ENCODE results near the gene EIF2B4.
"Not testable (repeated sequence)": the region's sequence is repeated elsewhere in the genome, so short reads cannot be mapped to it uniquely, and the experiment has no call there.

Gene EIF2B4

GRCh38 chr2:27336173-27336572, 34.0 kb downstream of the EIF2B4 start:
- DNase-seq (ENCODE audit: insufficient read length, low spot score) (no peak), FAIRE-seq (no peak)
- TF ChIP-seq POLR2A (IDR thresholded peaks at IDR 0.05; ENCODE audit: low read depth, low read length) = no peak

- no peak for TF ChIP-seq POLR2A (IDR thresholded peaks at IDR 0.05; ENCODE audit: low read depth, low read length)
- no peak for FAIRE-seq
- DNase-seq (ENCODE audit: insufficient read length, low spot score) = no peak
Observed at GRCh38 chr2:27335311-27335710, 34.8 kb downstream of the EIF2B4 start.

DNA sequence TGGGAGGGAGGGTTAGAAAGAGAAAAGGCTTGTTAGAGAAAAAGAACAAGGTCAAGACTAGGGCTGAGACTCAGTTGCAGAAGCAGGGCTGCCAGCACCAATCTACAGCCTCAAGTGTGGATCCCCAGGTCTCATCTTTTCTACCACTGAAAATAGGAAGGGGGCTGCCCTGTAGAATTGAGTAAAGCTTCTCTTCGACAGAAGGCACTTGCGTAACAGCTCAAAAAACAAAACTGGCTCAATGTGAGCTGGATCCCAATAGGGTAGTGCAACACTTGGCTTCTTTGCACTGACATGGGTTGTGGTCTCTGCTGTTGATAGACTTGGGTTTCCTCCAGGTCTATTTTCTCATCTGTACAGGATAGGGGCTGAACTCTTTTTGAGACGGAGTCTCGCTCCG, 45.4 kb downstream of the EIF2B4 start:
- FAIRE-seq (no peak), DNase-seq (ENCODE audit: insufficient read length, low spot score) (no peak)
- no peak for TF ChIP-seq POLR2A (IDR thresholded peaks at IDR 0.05; ENCODE audit: low read depth, low read length)

DNA sequence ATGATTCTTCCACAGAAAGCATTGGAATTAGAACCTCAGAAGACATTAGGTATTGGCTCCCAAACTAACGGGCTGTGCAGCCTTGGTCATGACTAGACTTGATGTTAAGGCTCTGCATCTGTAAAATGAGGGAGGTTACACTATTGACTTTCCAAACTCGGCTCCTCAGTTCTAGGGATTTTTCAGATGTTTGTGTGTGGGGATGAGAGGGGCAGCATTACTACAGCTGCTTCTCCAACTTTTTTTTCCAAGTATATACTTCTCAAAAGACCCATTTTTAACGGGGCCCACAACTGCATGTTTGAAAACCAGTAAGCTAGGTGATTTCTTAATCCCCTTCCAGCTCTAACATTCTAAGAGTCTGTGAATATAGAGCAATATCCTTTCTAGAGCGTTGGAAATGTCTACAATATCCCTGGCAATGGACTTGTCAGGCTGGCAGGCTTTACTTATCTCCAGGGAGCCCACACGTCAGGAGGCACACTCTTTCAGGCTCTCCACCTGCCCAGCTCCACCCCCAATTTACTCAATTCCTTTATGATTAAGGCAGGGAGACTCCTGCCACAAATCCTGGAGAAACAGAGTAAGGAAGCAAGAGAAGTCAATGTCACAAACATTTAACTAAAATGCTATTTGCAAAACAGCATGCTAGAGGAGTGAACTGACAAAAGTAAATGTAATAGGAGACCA, 46.4 kb downstream of the EIF2B4 start:
- FAIRE-seq = no peak
- no peak for TF ChIP-seq POLR2A (IDR thresholded peaks at IDR 0.05; ENCODE audit: low read depth, low read length)
- no peak for DNase-seq (ENCODE audit: insufficient read length, low spot score)

GRCh38 chr2:27322766-27323595, 47.2 kb downstream of the EIF2B4 start, which contains the start of gene MPV17:
TSS of gene MPV17 (minus strand) at chr2:27323097. CDS start at chr2:27322517, 580 bp downstream.
- DNase-seq (ENCODE audit: insufficient read length, low spot score) (peak; percentile 92), FAIRE-seq (no peak)
- peak; percentile 78 for TF ChIP-seq POLR2A (IDR thresholded peaks at IDR 0.05; ENCODE audit: low read depth, low read length)

- DNase-seq (ENCODE audit: insufficient read length, low spot score) (no peak), FAIRE-seq (no peak)
- no peak for TF ChIP-seq POLR2A (IDR thresholded peaks at IDR 0.05; ENCODE audit: low read depth, low read length)
Observed at GRCh38 chr2:27322301-27322765, 47.8 kb downstream of the EIF2B4 start.

GRCh38 chr2:27320958-27321543, 49.1 kb downstream of the EIF2B4 start:
- peak; percentile 96 for FAIRE-seq
- TF ChIP-seq POLR2A (IDR thresholded peaks at IDR 0.05; ENCODE audit: low read depth, low read length) = no peak
- DNase-seq (ENCODE audit: insufficient read length, low spot score) = peak; percentile 96

- DNase-seq (ENCODE audit: insufficient read length, low spot score); FAIRE-seq: not testable (repeated sequence)
Observed at GRCh38 chr2:27319839-27320238, 50.3 kb downstream of the EIF2B4 start.

- FAIRE-seq (no peak), DNase-seq (ENCODE audit: insufficient read length, low spot score) (no peak)
Observed at GRCh38 chr2:27316655-27317412, 53.3 kb downstream of the EIF2B4 start.

DNA sequence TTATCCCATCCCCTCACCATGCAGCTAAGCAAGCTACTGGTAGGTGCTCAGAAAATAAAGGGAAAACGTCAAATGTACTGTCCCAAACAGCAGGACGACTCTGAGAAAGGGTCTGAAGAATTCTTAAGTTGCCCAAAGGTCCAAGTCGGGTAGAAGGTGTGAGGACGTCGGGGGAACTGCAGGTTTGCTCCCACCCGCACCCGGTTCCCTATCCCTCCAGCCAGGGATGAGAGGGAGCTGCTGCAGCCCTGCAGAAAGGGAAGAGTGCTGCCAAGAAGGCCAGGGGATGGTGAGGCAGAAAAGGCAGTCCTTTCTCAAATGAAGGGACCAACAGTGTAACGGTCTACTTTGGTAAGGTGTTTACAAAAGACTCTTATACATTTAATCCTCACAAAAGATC, 55.0 kb downstream of the EIF2B4 start:
- FAIRE-seq (no peak), DNase-seq (ENCODE audit: insufficient read length, low spot score) (no peak)
- no peak for TF ChIP-seq POLR2A (IDR thresholded peaks at IDR 0.05; ENCODE audit: low read depth, low read length)

More at GRCh38 chr2:27316655-27317412, 53.3 kb downstream of the EIF2B4 start:
- TF ChIP-seq POLR2A (IDR thresholded peaks at IDR 0.05; ENCODE audit: low read depth, low read length) = no peak

DNA sequence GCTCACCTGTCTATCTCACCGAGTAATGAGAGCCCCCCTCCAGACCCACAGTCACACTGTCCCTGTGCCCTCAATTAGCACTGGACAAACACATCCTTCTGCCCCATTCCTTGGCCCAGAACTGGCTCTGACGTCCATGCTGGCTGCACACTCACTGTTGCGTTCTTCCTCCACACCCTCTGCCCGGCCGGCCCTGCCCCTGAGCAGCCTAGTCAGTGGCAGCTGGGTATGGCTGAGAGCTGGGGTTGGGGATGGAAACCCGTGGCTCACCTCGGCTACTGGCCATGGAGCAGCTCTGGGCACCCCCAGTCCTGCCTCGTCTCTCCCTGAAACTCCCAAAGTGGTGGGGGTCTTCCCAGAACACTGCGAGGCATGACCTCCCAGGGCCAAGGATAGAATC, 55.4 kb downstream of the EIF2B4 start:
- FAIRE-seq (no peak), DNase-seq (ENCODE audit: insufficient read length, low spot score) (no peak)
- no peak for TF ChIP-seq POLR2A (IDR thresholded peaks at IDR 0.05; ENCODE audit: low read depth, low read length)

Data from H54 (cell line).